HG02943 (cell line): ENCODE measurements around the gene TIGIT.

ENCODE experiments used
- ATAC-seq: cut with Tn5 transposase; IDR thresholded peaks from one replicate; pipeline ENCODE4 v1.9.1; 2021; ENCODE audit warnings: mild to moderate bottlenecking, low read depth, moderate library complexity; ENCODE audit not compliant: unreplicated experiment

TIGIT gene

DNA sequence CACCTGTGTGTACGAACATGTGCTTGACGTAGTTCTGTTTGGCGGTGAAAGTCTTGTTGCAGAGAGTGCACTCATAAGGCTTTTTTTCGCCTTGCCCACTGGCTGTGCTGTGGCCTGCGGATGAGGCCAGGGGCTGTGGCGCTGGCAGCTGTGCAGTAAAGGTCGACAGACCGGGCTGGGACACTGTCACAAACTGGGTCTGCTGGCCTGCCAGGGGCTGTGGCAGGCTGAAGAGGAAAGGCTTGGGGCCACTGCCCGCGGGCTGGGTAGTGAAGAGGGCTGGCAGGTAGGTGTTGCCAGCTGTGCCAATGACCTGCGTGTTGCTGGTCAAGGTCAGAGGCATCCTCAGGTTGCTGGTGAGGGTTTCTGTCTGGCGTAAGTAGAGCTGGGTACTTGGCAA, 56.4 kb downstream of the TIGIT start:
- no peak for ATAC-seq

DNA sequence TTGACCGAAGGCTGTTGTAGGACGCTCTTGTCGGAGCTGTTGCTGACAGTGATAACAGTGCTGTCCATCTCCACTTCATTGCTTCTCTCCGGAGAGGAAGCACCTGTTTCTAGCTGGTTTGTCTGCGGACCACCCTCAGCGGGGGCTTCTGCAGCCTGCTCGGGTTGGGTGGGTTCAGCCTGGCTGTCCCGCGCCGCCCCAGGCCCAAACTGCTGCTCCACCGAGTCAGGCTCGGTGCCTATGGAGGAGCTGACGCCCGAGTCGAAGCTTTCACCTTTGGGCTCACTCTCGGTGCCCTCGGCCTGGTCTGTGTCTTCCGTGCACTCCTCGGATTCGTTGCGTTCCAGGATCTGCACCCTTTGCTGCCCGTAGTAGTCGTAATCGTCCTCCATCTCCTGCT, 56.9 kb downstream of the TIGIT start:
- no peak for ATAC-seq

DNA sequence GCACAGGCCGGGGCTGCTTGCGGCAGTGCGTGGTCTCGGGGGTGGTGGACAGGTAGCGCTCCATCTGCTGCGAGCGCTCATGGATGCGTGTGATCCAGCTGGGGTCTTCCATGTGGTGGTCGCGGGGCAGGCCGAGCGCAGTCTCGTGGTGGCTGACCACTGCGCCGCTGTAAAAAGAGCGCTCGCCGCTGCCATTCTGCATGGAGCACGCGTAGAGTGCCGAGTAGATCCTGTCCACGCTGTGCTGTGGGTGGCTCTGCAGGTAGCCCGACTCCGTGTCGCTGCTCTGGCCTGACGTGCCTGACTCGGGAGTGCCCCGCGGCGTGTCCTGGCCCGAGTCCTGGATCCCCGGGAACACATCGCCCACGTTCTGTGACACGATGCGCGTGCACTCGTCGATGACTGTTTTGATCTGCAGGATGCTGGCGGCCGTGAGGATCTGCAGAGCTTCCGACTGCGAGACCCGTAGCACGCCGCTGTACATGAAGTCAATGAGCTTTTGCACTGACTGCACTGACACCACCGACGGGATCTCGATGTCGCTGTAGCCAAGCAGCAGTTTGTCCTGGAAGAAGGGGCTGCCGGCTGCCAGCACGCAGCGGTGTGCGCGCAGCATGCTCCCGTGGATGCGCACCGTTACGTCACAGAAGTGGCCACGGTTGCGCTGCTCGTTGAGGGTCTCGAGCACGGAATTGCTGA, 57.4 kb downstream of the TIGIT start:
- ATAC-seq, result no peak

GRCh38 chr3:114351822-114352145, 58.0 kb downstream of the TIGIT start:
- ATAC-seq, result no peak

DNA sequence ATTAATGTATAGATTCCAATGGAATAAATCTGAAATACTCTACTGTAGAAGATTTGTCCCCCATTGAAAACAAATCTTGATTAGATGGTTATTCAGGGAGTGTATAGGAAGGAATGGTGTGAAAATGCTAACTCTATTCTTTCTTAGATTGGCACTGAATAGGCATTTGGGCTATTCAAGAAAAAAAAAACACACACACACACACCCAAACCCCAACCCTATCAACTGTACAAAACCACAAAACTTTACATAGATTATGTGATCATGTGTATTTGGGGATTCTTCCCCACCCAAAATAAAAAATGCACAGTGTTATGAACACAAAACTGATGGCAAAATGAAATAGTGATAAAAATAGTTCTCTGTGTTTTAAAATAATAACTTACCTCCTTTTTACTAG, 61.8 kb downstream of the TIGIT start:
- ATAC-seq, result no peak

DNA sequence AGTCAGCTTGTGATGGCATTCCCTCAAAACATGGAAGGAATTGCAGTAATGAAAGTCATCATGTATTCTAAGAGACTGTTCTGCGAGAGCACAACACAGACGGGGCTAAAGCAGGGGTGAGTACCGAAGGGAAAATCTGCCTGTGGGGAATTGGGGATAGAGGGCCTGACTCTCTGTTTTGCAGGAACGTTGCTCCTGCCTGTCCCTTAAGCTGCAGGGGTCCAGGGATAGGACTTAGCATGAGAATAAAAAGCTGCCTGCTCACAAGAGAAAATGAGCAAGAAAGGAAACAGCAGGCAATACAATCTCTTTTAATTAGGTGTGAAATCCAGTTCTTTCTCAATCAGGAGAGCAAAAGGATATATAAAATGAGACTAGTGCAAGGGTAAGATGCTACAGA, 62.2 kb downstream of the TIGIT start:
- no peak for ATAC-seq

DNA sequence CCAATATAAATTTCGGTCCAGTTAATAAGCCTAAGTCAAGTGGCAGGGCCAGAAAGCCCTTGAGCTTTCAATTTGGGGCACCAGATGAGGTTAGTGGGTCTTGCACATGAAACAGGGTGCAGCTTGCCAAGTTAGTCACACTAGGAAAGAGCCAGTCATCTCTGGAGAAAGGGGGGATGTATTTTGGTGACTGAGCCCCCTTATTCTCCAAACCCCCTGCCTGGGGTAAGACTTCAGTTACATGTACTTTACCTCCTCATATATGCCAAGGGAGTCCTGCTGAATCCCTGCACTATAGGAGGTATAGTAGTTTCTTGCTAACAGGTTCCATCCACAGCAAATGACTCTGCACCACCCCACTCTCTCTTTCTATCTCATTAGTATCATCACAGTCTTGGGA, 62.7 kb downstream of the TIGIT start:
- ATAC-seq, result no peak
